NCI-H2029 treated with DMSO at 0.1 percent for 48 hours (cell line): ENCODE data around the gene HACD2.
"Not testable (repeated sequence)": the region's sequence is repeated elsewhere in the genome, so short reads cannot be mapped to it uniquely, and the experiment has no call there.

ENCODE experiments used
- DNase-seq: peaks from one replicate; lab custom pipeline; 2025; lab: John Stamatoyannopoulos, UW

The HACD2 gene

GRCh38 chr3:123525433-123525832 lies 59.4 kb downstream of the HACD2 start:
- DNase-seq, result no peak

- no peak for DNase-seq
These were observed 59.9 kb downstream of the HACD2 start for GRCh38 chr3:123524981-123525380.

GRCh38 chr3:123523023-123523412 lies 61.8 kb downstream of the HACD2 start:
- no peak for DNase-seq

- DNase-seq, result no peak
These were observed 62.4 kb downstream of the HACD2 start for GRCh38 chr3:123522320-123523022.

GRCh38 chr3:123521179-123521969 lies 63.5 kb downstream of the HACD2 start:
- DNase-seq, result peak; percentile 9

GRCh38 chr3:123520656-123521055 lies 64.2 kb downstream of the HACD2 start:
- no peak for DNase-seq

GRCh38 chr3:123518892-123519485 lies 65.9 kb downstream of the HACD2 start:
- DNase-seq, result no peak

- no peak for DNase-seq
These were observed 73.1 kb downstream of the HACD2 start for GRCh38 chr3:123511726-123512125.

GRCh38 chr3:123511084-123511483 lies 73.8 kb downstream of the HACD2 start:
- DNase-seq, result no peak

GRCh38 chr3:123508178-123508577 lies 76.7 kb downstream of the HACD2 start:
- no peak for DNase-seq

- no peak for DNase-seq
These were observed 79.0 kb downstream of the HACD2 start for GRCh38 chr3:123505820-123506219.

GRCh38 chr3:123503203-123503602 lies 81.7 kb downstream of the HACD2 start:
- no peak for DNase-seq

- DNase-seq, result no peak
These were observed 85.5 kb downstream of the HACD2 start for GRCh38 chr3:123499322-123499721.

- DNase-seq, result no peak
These were observed 86.1 kb downstream of the HACD2 start for GRCh38 chr3:123498761-123499160.

GRCh38 chr3:123493912-123494311 lies 90.9 kb downstream of the HACD2 start:
- no peak for DNase-seq

- no peak for DNase-seq
These were observed 92.8 kb downstream of the HACD2 start for GRCh38 chr3:123491966-123492587.

GRCh38 chr3:123489400-123490004 lies 95.4 kb downstream of the HACD2 start:
- peak; percentile 31 for DNase-seq

GRCh38 chr3:123488645-123489347 lies 96.1 kb downstream of the HACD2 start:
- DNase-seq, result no peak

GRCh38 chr3:123487063-123487462 lies 97.8 kb downstream of the HACD2 start:
- DNase-seq, result not testable (repeated sequence)

GRCh38 chr3:123486460-123486859 lies 98.4 kb downstream of the HACD2 start:
- no peak for DNase-seq

- DNase-seq, result no peak
These were observed 99.3 kb downstream of the HACD2 start for GRCh38 chr3:123485551-123485950.

- no peak for DNase-seq
These were observed 101.7 kb downstream of the HACD2 start for GRCh38 chr3:123483146-123483545.
